Osteoblast (primary cell): ENCODE data around the gene ANO2. TPM values are rescaled to one million over a fixed set of nuclear protein-coding genes. Genes with fewer than 3 reads are reported as not detected.

Source experiments
- DNase-seq: peaks from one replicate; pipeline ENCODE4 v3.0.0; 2011; ENCODE audit warnings: low spot score, mixed read lengths; ENCODE audit not compliant: insufficient read length; ENCODE audit errors: missing footprints
- H2AFZ ChIP-seq: 2 replicates; pipeline ENCODE4 v1.6.0; 2011; ENCODE audit warnings: mild to moderate bottlenecking, low read length
- H3K27ac ChIP-seq: 2 replicates; pipeline ENCODE4 v1.5.1; 2011; ENCODE audit warnings: mild to moderate bottlenecking, low read depth, low read length, moderate library complexity
- H3K27me3 ChIP-seq: 2 replicates; pipeline ENCODE4 v1.6.0; 2012; ENCODE audit warnings: mild to moderate bottlenecking, control low read depth, inconsistent platforms, low read length, moderate library complexity; ENCODE audit not compliant: insufficient read depth
- H3K36me3 ChIP-seq: 2 replicates; pipeline ENCODE4 v1.5.1; 2011; ENCODE audit warnings: mild to moderate bottlenecking, low read length, control low read depth, moderate library complexity; ENCODE audit not compliant: insufficient read depth
- H3K4me1 ChIP-seq: 2 replicates; pipeline ENCODE4 v1.5.1; 2011; ENCODE audit warnings: mild to moderate bottlenecking, low read length, control low read depth, moderate library complexity; ENCODE audit not compliant: insufficient read depth
- H3K4me2 ChIP-seq: 2 replicates; pipeline ENCODE4 v1.6.0; 2011; ENCODE audit warnings: mild to moderate bottlenecking, low read length; ENCODE audit not compliant: insufficient read depth
- H3K4me3 ChIP-seq: fragments of 200-600 bp; sonication (generic); 3 replicates; pipeline ENCODE4 v1.5.1; 2012; ENCODE audit warnings: mild to moderate bottlenecking, low read length, inconsistent platforms; ENCODE audit not compliant: insufficient read depth
- H3K79me2 ChIP-seq: 2 replicates; pipeline ENCODE4 v1.6.0; 2012; ENCODE audit warnings: mild to moderate bottlenecking, low read length, control low read depth, inconsistent platforms; ENCODE audit not compliant: insufficient read depth
- H3K9me3 ChIP-seq: 2 replicates; pipeline ENCODE4 v1.5.1; 2011; ENCODE audit warnings: low read depth, low read length, control low read depth
- H4K20me1 ChIP-seq: 2 replicates; pipeline ENCODE4 v1.6.0; 2012; ENCODE audit warnings: mild to moderate bottlenecking, low read length, control low read depth; ENCODE audit not compliant: insufficient read depth
- total RNA-seq: library from RNA; depleted of rRNA; stranded (reverse); fragments of >200 nt; gene quantifications from 2 replicates; pipeline ENCODE4 v1.2.3, GENCODE V29; 2012
- TF ChIP-seq, protein P1 (sequence below): IDR thresholded peaks from 2 replicates; pipeline ENCODE4 v1.5.1; 2011; ENCODE audit warnings: mild to moderate bottlenecking, low read depth, low read length, moderate library complexity; ENCODE audit errors: extremely low read depth

ANO2 gene
- total RNA-seq, 1 donor: under 0.01 TPM

DNA sequence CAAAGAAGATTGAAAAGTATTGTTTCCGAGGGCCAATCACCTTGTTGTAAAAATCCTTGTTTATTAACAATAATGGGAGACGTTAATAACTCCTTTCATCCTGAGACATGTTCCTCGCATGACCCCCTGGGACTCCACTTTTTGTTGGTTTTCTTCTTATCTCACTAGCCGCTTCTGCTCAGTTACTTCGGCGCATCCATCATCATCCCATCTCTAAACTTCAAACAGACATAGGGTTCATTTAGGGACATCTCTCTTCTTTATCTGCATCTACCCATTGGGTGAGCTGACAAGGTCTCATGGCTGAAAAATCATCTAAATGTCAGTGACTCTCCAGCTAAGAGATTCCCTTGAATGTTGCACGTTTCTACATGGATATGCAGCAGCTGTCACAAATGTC lies 252.2 kb downstream of the ANO2 start:
- no peak for DNase-seq
- Histone ChIP-seq H3K4me3 (no peak overlapping the region), H3K79me2 (no peaks in the 10 kb centered on the region), H3K27ac (no peak overlapping the region), H2AFZ (no peak overlapping the region), H4K20me1 (no peaks in the 10 kb centered on the region), H3K27me3 (no peaks in the 10 kb centered on the region), H3K4me2 (no peak overlapping the region), H3K36me3 (no peaks in the 10 kb centered on the region), H3K4me1 (no peaks in the 10 kb centered on the region), H3K9me3 (no peaks in the 10 kb centered on the region)
- TF ChIP-seq, protein P1, sequence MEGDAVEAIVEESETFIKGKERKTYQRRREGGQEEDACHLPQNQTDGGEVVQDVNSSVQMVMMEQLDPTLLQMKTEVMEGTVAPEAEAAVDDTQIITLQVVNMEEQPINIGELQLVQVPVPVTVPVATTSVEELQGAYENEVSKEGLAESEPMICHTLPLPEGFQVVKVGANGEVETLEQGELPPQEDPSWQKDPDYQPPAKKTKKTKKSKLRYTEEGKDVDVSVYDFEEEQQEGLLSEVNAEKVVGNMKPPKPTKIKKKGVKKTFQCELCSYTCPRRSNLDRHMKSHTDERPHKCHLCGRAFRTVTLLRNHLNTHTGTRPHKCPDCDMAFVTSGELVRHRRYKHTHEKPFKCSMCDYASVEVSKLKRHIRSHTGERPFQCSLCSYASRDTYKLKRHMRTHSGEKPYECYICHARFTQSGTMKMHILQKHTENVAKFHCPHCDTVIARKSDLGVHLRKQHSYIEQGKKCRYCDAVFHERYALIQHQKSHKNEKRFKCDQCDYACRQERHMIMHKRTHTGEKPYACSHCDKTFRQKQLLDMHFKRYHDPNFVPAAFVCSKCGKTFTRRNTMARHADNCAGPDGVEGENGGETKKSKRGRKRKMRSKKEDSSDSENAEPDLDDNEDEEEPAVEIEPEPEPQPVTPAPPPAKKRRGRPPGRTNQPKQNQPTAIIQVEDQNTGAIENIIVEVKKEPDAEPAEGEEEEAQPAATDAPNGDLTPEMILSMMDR: no peak

DNA sequence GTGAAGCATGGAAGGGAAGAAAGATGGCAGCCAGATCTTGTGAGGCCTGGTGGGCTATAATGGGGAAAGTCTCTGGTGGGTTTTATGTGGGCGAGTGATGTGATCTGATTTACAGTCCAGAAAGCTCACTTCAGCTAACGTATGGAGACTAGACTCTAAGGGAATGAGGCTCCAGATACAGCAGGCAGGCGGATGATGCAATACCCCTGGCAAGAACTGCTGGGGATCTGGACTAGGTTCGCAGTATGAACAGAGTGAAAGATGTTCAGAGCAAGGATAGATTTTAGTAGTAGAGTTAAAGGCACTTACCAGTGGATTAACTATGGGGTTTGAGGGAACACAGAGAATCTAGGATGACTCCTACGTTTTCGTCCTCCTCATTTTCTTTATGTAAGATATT lies 253.1 kb downstream of the ANO2 start:
- H3K4me1 ChIP-seq: no peaks in the 10 kb centered on the region
- H3K27ac ChIP-seq: no peak overlapping the region
- no peak overlapping the region for H3K4me3 ChIP-seq
- H3K9me3 ChIP-seq: no peaks in the 10 kb centered on the region
- no peaks in the 10 kb centered on the region for H3K79me2 ChIP-seq
- no peak overlapping the region for H3K4me2 ChIP-seq
- no peaks in the 10 kb centered on the region for H3K27me3 ChIP-seq
- H4K20me1 ChIP-seq: no peaks in the 10 kb centered on the region
- no peaks in the 10 kb centered on the region for H3K36me3 ChIP-seq
- no peak overlapping the region for H2AFZ ChIP-seq
- no peak for DNase-seq
- TF ChIP-seq, protein P1: no peak

DNA sequence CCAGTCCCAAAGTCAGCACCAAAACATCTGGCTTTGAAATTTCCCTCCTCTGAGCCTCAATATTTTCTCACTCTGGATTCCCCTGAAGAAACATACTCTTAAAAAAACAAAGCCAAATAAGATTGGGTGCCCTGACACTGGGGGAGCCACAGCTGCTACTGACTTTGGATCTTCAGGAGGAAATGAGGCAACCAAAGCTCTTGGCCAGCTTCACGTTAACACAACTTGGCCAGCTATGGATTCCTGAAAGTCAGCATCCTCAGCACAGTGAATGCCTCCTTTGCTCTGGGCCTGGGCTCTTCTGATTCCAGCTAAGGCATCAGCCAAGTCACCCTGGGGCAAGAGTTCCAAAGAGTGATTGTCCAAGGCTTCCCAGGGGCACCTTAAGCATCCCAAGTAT lies 254.8 kb downstream of the ANO2 start:
- Histone ChIP-seq H3K4me1 (no peaks in the 10 kb centered on the region), H2AFZ (no peak overlapping the region), H3K36me3 (no peaks in the 10 kb centered on the region), H3K27me3 (no peaks in the 10 kb centered on the region), H4K20me1 (no peaks in the 10 kb centered on the region), H3K4me3 (no peak overlapping the region), H3K79me2 (no peaks in the 10 kb centered on the region), H3K4me2 (no peak overlapping the region), H3K9me3 (no peaks in the 10 kb centered on the region), H3K27ac (no peak overlapping the region)
- DNase-seq: no peak
- TF ChIP-seq, protein P1: no peak

DNA sequence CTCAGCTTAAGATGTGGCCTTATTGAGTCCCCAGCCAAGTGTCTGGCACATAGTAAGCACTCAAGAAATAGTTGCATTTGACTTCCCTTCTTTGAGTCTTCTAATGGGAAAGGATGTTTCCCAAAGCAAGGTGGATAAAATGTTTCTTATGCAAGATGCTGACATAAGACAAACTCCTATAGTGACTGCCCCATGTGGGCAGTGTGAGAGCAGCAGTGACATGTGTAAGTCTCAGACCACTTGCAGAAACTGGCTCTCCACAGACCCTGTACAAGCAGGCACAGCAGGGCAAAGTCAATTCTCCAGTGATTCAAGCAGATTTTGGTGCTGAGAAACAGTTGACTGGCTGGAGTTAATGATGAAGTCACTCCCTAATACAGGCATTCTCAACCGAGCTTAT lies 255.3 kb downstream of the ANO2 start:
- Histone ChIP-seq H3K9me3 (no peaks in the 10 kb centered on the region), H3K36me3 (no peaks in the 10 kb centered on the region), H3K27ac (no peak overlapping the region), H3K4me3 (no peak overlapping the region), H3K4me2 (no peak overlapping the region), H4K20me1 (no peaks in the 10 kb centered on the region), H2AFZ (no peak overlapping the region), H3K4me1 (no peaks in the 10 kb centered on the region), H3K79me2 (no peaks in the 10 kb centered on the region), H3K27me3 (no peaks in the 10 kb centered on the region)
- TF ChIP-seq, protein P1: no peak
- no peak for DNase-seq
